Esophagus squamous epithelium (tissue), 5 donors: ENCODE data around the gene TRERF1. TPM values are rescaled to one million over a fixed set of nuclear protein-coding genes. Genes with fewer than 3 reads are reported as not detected.
A peak's percentile ranks its signal among the peaks of the same experiment; 100 is the strongest.

Experiments
- DNase-seq: peaks from one replicate; lab custom pipeline; 2025; lab: John Stamatoyannopoulos, UW
- H3K27ac ChIP-seq, 4 donors: fragments of 200-600 bp; sonication (generic); one replicate each; pipeline ENCODE4 v1.5.1; 2016 to 2019; ENCODE audit warnings: mild to moderate bottlenecking in 1 of 4
- H3K27me3 ChIP-seq, 4 donors: fragments of 200-600 bp; sonication (generic); 1 replicate in 3 of 4; 2 replicates in 1 of 4; pipeline versions ENCODE4 v1.5.1 to v1.6.0; 2017 to 2021; ENCODE audit warnings: antibody characterized with exemption in 1 of 4
- H3K36me3 ChIP-seq, 3 donors: fragments of 200-600 bp; sonication (generic); one replicate each; pipeline ENCODE4 v1.5.1; 2016 to 2019
- H3K4me1 ChIP-seq, 3 donors: fragments of 200-600 bp; sonication (generic); one replicate each; pipeline ENCODE4 v1.5.1; 2017 to 2019
- H3K4me3 ChIP-seq, 4 donors: fragments of 200-600 bp; sonication (generic); 1 replicate in 3 of 4; 2 replicates in 1 of 4; pipeline ENCODE4 v1.5.1; 2016 to 2019; ENCODE audit warnings: mild to moderate bottlenecking in 2 of 4, moderate library complexity in 1 of 4
- H3K9me3 ChIP-seq, 3 donors: fragments of 200-600 bp; sonication (generic); one replicate each; pipeline ENCODE4 v1.5.1; 2016 to 2019
- CTCF ChIP-seq, 6 experiments: fragments of 450-650 bp in 4 of 6; fragments of 200-600 bp in 2 of 6; sonication (generic) in 2 of 6; IDR thresholded peaks; one replicate each; pipeline ENCODE4 v1.5.1; 2016 to 2019; ENCODE audit warnings: antibody characterized with exemption in 6 of 6, mild to moderate bottlenecking in 4 of 6, moderate library complexity in 4 of 6
- POLR2A ChIP-seq, 4 donors: fragments of 450-650 bp; IDR thresholded peaks; one replicate each; pipeline ENCODE4 v1.6.1; 2017; ENCODE audit warnings: antibody characterized with exemption in 4 of 4, mild to moderate bottlenecking in 4 of 4, moderate library complexity in 3 of 4
- WGBS, 2 donors: methylation state at CpG; one replicate each; pipeline ENCODE4 v1.1.5; 2018; 5-methylcytosine and 5-hydroxymethylcytosine counted together
- intact Hi-C: fragments of 100-400 bp; cut with DNase I; formaldehyde crosslinking; loops from one replicate; pipeline ENCODE4 v1.15.0; 2022
- total RNA-seq, 4 donors: library from RNA; depleted of rRNA; stranded (reverse); fragments of >200 nt; gene quantifications; one replicate each; pipeline ENCODE4 v1.1.0, GENCODE V29; 2016
- donor health status: DM: yes; HTN: yes; CAD: no.

TRERF1 gene
- total RNA-seq, 4 donors from 2014 or later: 5.5 to 13.8 (median 11.5) TPM

DNA sequence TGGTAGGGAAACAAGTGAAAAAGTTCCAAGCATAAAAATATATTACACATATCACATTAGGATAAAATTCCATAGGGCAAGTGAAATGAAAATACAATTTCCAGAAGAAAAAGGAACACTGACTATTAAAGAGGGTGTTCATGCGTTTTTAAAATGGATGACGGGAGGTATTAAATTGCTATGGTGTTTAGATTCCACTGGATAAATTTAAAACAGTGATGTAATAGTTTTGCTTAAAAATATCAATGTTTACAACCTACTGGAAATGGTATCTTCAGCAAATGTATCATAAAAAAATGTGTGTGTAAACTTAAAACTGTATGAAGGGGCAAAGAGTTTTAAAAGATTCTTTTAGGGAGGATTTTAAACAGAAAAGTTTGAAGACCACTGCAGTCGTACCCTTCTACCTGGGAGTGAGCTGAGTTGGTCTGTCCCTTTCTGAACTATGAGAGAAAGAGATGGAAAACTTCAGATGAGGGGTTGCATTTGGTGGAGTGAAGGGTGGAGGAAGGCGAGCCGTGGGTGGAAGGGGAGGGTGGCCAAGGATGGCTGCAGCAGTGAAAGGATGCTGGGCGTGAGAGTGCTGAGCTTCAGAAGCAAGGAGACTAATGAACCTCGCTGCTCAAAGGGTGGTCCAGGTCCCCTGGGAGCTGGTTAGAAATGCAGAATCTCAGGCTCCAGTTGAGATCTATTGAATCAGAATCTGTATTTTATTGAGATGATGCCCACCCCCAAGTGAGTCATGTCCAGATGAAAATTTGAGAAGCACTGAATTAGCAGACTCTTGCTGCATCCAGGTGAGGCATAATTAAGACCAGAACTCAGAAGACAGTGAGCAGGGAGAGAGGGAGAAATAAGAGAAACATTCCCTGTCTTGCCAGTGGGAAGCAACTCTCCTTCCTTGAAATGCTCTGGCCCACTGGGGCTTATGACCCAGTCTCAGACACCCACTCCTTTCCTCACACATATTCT, 179.6 kb downstream of the TRERF1 start:
- Histone ChIP-seq H3K9me3 (no peaks in the 10 kb centered on the region), H3K36me3 (peaks cover 5 to 50% (median 13%) of the 10 kb centered on the region in 3 donors), H3K27ac (no peak overlapping the region), H3K27me3 (no peaks in the 10 kb centered on the region), H3K4me3 (no peak overlapping the region), H3K4me1 (peaks cover 0 to 16% (median 0%) of the 10 kb centered on the region in 3 donors)
- 77 to 78% methylated on average over 7 of the region's 7 CpGs for WGBS, 2 donors
- TF ChIP-seq POLR2A (IDR thresholded peaks at IDR 0.05): no peak
- no peak for TF ChIP-seq CTCF (IDR thresholded peaks at IDR 0.05)
- no peak for DNase-seq
- intact Hi-C loops: no loop called here

GRCh38 chr6:42269974-42270510, 181.7 kb downstream of the TRERF1 start:
- no peak overlapping the region for H3K27ac ChIP-seq
- no peak overlapping the region for H3K4me3 ChIP-seq
- no peaks in the 10 kb centered on the region for H3K27me3 ChIP-seq
- H3K36me3 ChIP-seq: peaks cover 5 to 36% (median 13%) of the 10 kb centered on the region in 3 donors
- DNase-seq: no peak
- intact Hi-C loops: no loop called here
- no peaks in the 10 kb centered on the region for H3K9me3 ChIP-seq
- 75 to 84% methylated on average over 4 of the region's 4 CpGs for WGBS, 2 donors
- H3K4me1 ChIP-seq: peaks cover 0 to 5% (median 0%) of the 10 kb centered on the region in 3 donors
- TF ChIP-seq POLR2A (IDR thresholded peaks at IDR 0.05) (no peak), CTCF (IDR thresholded peaks at IDR 0.05) (no peak)

DNA sequence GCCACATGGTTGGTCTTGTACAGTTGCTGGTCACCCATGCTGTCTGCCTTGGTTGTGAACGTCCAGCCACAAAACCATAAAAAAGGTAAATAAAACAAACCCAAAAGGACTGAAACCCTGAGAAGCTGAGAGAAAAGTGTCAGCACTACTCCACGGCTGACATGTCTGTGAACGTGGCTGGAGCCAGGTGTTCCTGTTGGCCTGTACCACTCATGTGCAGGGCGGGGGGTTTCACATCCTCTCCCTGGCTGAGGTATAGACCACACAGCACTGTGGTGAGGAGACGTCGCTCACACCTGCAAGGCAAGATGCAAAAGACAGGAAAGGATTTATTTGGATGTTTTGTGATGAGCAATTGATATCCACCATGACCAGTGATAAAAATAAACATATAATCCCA, 182.2 kb downstream of the TRERF1 start:
- 83 to 87% methylated on average over 3 to 5 of the region's 6 CpGs for WGBS, 2 donors
- Histone ChIP-seq H3K4me1 (peaks cover 0 to 9% (median 0%) of the 10 kb centered on the region in 3 donors), H3K36me3 (peaks cover 5 to 36% (median 13%) of the 10 kb centered on the region in 3 donors), H3K27me3 (no peaks in the 10 kb centered on the region), H3K27ac (peak overlapping the region in 1 of 4 donors; percentile 21), H3K9me3 (no peaks in the 10 kb centered on the region), H3K4me3 (no peak overlapping the region)
- TF ChIP-seq CTCF (IDR thresholded peaks at IDR 0.05): no peak
- no peak for TF ChIP-seq POLR2A (IDR thresholded peaks at IDR 0.05)
- DNase-seq: no peak
- intact Hi-C loops: no loop called here

- intact Hi-C loops: no loop called here
- WGBS, 2 donors: 93 to 100% methylated on average over 3 of the region's 7 CpGs
- Histone ChIP-seq H3K4me3 (no peak overlapping the region), H3K27me3 (no peaks in the 10 kb centered on the region), H3K4me1 (peaks cover 0 to 15% (median 4%) of the 10 kb centered on the region in 3 donors), H3K27ac (no peak overlapping the region), H3K36me3 (peaks cover 5 to 36% (median 13%) of the 10 kb centered on the region in 3 donors), H3K9me3 (no peaks in the 10 kb centered on the region)
- TF ChIP-seq POLR2A (IDR thresholded peaks at IDR 0.05): no peak
- TF ChIP-seq CTCF (IDR thresholded peaks at IDR 0.05): no peak
- no peak for DNase-seq
These were observed 182.9 kb downstream of the TRERF1 start for GRCh38 chr6:42268835-42269204.
